Fibroblast of skin of right quadriceps (primary cell): ENCODE measurements around the gene AARS1.
"Not testable (repeated sequence)": the region's sequence is repeated elsewhere in the genome, so short reads cannot be mapped to it uniquely, and the experiment has no call there.

Source experiments
- DNase-seq: peaks from one replicate; pipeline ENCODE4 v3.0.0-alpha.2; 2013

AARS1 gene

DNA sequence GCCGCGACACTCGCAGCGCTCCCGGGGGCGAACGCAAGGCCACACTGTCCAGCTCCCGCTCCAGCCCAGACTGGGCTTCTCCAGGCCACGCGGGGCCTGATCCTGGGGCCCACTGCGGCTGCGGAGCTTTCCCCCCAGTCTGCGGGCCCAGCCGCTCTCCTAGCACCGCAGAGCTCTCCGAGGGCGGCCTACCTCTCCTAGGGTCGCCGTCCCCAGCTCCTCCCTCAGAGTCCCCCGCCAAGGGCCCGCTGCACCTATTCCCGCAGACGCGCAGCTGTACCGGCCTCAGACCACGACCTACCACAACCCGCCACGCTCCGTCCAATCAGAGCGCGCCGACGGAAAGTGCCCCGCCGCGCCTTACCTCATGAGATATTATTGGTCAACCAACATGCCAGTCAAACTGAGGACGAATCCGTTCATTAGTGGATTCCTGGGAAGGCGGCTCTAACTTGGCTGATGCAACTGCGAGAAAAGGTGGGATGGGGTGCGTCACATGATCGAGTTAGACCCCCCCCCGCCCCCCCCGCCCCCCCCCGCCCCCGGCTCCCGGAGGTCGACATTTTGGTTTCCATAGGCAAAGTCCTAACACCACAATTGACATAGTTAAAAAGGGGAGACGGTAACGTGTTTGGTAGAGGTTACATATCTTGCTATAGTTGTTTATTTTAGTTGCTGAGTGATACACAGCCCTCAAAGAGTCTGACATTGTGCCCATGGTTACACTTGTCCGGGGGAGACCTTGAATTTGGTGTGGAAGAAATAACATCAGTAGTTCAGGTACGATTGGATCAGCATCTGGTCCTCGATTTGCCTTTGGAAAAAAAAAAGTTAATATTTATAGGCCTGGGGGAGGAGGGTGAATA lies at the start of gene AARS1:
Gene AARS1 (minus strand): TSS at position 278 of the 866 bp plus-strand sequence. CDS start 6,743 bp downstream, outside the sequence.
- peak; percentile 100 for DNase-seq

DNA sequence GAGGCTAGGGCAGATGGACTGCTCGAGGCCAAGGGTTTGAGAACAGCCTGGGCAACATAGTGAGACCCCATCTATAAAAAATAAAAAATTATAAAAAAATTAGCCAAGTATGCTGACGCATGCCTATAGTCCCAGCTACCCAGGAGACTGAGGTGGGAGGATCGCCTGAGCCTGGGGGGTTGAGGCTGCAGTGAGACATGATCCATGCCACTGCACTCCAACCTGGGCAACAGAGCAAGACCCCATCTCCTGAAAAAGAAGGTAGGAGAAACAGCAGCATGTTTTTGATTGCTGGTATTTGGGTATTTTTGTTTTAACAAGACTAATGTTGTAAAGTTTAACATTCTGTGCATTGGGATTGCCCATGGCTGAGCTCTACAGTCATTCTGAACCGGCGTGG lies 48.5 kb upstream of the AARS1 start:
- no peak for DNase-seq

DNA sequence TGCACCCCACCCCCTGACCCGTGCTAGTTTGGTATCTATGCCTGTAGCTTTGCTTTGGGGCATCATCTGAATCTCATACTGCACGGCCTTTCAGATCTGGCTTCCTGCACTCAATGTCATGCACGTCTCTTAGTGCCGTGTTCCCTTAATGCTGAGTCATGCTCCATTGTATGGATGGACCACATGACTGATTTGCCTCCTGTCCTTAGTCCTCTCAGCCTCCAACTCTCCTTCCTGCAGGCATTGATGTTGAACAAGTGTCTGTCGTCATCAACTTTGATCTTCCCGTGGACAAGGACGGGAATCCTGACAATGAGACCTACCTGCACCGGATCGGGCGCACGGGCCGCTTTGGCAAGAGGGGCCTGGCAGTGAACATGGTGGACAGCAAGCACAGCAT lies 43.4 kb upstream of the AARS1 start:
- DNase-seq = not testable (repeated sequence)

DNA sequence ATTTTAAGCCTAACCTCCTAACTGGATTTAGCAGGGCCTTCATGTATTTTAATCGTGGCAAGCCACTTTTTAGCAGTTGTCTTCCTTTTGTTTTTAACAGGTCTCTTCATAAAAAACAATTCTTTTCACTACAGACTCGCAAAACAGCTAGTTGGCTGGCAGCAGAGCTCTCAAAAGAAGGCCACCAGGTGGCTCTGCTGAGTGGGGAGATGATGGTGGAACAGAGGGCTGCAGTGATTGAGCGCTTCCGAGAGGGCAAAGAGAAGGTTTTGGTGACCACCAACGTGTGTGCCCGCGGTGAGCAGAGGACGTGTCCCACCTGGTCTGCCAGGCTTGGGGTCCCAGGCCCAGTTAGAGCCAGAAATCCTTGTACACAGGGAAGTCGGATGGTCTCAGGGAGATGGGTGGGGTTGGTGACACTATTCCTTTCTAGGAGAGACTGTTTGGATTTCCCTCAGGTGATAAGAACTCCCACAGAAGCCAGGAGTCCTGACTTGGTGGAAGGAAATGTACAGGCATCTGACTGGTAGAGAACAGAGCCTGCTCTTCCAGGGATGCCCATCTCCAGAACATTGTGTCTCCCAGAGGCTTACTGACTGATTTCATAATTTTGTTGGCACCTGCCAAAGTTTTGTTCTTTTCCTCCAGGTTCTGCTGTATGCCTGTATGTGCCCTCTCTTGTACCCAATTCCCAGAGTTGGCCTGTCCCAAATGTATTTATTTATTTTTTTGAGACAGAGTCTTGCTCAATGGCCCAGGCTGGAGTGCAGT lies 42.5 kb upstream of the AARS1 start:
- no peak for DNase-seq

DNA sequence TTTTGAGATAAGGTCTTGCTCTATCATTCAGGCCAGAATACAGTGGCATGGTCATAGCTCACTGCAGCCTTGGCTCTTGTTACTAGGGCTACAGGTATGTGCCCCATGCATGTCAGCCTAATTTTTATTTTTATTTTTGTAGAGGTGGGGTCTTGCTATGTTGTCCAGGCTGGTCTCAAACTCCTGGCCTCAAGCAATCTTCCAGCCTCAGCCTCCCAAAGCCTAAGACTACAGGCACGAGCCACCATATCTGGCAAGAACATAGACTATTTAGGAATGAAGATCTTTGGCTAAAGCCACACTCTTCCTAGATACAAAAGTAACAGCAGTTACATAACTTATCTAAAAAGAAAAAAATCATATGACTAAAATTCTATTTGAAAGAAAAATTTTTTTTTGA lies 41.8 kb upstream of the AARS1 start:
- DNase-seq = no peak

DNA sequence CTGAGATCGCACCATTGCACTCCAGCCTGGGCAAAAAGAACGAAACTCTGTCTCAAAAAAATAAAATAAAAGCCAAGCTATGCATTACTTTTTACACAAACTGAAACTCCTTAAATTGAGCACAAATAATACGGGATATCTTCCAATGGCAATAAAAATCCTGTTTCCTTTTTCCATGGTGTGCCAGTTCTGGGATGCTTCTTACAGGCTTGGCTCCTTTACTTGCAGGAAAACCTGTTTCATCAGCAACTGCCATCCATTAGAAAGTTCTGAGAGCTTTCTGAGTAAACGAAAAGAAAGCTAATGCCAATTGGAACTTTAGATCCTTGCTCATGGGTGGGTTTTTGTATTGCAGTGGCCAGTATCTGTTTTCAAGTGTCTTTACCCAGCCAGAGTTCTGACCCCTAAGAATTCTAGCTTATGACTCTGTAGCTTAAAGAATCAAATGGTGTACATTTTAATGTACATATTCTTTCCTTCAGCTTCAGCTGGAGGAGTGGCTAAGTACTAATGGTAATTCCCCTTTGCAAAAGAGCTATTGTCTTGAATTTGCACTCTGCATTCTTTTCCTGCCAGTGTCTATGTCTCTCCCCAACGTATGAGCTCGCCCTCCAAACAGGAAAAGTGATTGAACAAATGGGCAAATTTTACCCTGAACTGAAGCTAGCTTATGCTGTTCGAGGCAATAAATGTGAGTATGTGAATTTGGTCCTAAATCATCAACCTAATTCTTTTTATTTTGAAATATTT lies 35.9 kb upstream of the AARS1 start:
- no peak for DNase-seq

DNA sequence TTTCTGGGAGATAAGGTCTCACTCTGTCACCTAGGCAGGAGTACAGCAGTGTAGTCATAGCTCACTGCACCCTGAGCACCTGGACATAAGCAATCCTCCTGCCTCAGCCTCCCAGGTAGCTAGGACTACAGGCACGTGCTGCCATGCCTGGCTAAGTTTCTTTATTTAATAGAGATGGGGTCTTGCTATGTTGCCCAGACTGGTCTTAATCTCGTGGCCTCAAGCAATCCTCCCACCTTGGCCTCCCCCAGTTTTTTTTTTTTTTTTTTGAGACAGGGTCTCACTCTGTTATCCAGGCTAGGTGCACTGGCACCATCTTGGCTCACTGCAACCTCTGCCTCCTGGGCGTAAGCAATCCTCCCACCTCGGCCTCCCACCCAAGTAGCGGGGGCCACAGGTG lies 30.8 kb upstream of the AARS1 start:
- no peak for DNase-seq

DNA sequence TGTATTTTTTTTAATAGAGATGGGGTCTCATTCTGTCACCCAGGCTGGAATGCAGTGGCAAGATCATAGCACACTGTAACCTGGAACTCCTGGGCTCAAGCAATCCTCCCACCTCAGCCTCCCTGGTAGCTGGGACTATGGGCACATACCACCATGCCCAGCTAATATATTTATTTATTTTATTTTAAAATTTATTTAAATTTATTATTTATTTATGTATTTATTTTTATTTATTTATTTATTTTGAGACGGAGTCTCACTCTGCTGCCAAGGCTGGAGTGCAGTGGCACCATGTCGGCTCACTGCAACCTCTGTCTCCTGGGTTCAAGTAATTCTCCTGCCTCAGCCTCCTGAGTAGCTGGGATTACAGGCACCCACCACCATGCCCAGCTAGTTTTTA lies 18.4 kb upstream of the AARS1 start:
- DNase-seq = not testable (repeated sequence)

DNA sequence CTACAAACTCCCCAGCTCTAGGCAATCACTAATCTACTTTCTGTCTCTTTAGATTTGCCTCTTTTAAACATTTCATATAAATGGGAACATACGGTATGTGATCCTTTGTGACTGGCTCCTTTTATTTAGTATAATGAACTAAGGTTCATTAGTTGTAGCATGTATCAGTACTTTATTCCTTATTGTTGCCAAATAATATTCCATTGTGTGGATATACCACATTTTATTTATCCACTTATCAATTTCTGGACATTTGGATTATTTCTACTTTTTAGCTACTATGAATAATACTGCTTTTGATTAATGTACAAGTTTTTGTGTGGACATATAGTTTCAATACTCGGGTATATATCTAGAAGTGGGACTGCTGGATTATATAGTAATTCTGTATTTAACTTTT lies 17.6 kb upstream of the AARS1 start:
- no peak for DNase-seq

DNA sequence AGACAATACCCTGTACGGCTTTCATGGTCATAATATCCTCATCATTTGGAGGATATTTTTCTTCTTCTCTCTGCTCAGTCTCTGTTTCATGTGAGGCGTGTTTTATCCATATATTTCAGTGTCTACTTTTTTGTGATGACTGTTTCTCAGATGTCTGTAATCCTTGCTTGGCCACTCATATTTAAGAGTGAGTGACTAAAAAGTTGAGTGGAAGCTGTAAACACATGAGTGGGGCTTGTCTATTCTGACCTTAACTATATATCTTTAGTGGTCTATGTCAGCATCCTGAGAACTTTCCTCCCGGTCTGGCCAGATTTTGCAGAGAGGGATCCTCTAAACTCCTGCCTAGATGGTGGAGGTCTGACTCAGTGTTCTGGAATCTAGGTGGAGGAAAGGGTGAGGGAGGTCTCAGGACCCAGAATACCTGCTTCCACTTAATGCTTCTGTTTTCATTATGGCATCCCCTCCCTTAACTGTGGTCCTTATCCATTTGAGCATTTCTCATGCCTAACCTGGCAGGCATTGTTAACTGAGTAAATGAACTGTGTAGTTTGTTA lies 15.7 kb upstream of the AARS1 start:
- no peak for DNase-seq

DNA sequence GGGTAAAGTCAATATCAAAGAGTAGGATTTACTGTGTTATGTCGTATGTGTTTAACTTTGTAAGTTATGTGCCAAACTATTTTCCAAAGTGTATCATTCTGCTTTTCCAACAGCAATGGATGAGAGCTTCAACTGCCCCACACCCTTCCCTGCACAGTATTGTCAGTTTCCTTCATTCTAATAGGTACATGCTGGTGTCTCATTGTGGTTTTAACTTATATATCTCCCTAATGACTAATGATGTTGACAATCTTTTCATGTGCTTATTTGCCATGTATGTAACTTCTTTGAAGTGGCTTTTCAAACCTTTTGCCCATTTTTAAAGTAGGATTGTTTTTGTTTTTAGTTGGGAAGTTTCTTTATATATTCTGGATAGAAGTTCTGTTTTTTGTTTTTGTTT lies 13.4 kb upstream of the AARS1 start:
- no peak for DNase-seq

DNA sequence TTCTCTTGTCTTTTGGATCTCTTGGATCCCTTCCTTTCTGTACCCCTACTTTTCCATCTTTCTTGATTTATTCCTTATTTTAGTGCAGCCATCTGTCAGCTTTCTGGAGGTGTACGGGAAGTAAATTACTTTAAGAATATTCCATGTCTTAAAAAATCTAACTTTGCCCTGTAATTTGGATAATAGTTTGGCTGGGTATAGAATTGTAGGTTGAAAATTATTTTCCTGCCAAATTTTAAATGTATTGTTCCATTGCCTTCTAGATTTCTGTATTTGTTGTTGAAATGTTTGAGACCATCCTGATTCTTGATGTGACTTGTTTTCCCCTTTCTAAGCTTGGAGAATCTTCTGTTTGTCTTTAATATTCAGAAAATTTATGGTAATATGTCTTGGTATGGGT lies 11.8 kb upstream of the AARS1 start:
- DNase-seq = no peak

DNA sequence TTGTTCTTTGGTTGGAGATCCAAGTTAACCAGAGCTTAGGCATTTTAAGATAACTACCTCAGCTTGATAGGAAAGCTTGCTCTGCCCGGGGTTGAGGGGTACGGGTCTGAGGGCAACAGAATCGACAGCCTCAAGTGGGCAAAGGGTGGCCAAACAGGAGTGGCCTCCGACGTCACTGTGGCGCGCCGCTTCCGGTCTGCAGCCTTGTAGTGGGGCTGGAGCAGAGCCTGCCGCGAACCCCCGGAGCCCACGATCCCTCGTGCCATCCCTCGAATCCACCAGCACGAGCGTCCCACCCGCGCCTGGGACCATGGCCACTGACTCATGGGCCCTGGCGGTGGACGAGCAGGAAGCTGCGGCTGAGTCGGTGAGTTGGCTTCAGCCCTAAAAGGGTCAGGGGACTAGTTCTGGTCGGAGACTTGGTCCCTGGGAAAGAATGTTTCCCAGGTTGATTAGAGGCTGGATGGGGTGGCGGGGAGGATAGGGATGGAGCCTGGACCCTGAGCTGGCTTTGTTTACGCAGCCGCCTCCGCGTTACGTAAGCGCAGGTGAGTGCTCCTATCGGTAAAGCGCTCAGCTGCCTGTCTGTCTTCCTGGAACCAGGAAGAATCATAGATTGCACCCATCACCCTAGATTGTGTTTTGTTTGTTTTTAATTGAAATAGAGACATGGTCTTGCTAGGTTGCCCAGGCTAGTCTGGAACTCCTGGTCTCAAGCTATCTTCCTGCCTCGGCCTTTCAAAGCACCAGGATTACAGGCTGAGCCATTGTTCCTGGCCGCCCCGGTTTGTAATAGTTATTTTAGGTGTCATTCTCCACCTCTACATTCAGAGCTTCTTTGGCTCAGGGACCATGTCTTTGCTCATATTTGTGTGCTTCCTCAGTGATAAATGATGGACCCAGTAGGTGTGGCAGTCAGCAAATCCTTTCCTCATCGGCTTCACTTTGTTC lies 10.0 kb upstream of the AARS1 start, which contains the start of gene DDX19B:
Gene DDX19B (plus strand): TSS at position 199 of the 951 bp plus-strand sequence. CDS start 112 bp downstream, at position 311.
- peak; percentile 60 for DNase-seq

DNA sequence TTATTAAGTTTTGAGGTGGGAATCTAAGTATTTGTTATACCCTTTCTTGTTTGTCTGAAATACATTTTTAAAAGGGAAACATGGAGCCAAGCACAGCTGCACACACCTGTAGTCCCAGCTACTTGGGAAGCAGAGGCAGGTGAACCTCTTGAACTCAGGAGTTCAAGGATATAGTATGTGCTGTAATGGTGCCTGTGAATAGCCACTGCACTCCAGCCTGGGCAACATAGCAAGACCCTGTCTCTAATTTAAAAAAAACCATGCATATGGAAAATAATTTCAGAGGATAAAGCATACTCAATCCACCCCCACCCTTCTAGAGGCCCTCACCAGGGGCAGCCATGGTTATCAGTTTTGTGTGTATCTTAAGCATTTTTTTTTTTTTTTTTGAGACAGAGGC lies 6.3 kb upstream of the AARS1 start:
- DNase-seq = no peak

DNA sequence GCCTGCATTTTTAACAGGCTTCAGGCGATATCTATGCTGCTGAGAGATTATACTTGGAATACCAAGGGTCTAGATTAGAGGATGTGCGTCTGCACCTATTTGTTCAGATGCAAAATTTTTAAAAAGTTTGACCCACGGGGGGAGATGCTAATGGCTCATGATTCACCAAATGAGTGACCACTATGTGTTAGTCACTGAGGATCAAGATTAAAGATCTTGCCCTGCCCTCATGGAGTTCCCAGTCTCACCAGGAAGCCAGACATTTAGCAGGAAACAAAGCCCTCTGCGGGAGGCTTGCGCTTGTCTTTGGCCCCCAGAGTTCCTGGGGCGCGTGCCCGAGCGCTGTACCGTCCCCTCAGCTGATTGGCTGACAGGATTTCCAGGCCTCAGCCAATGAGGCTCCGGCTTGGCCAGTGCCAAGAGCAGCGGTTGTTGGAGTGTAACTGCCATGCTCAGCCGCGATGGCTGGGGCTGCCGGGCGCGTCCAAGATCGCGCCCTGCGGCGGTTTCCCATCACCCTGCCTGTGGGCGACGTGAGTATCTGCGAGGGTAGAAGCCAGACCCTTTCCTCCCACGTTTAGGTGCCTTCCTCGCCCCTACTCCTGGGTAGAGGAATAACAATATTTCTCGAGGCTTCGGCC lies 5.2 kb upstream of the AARS1 start:
- no peak for DNase-seq

DNA sequence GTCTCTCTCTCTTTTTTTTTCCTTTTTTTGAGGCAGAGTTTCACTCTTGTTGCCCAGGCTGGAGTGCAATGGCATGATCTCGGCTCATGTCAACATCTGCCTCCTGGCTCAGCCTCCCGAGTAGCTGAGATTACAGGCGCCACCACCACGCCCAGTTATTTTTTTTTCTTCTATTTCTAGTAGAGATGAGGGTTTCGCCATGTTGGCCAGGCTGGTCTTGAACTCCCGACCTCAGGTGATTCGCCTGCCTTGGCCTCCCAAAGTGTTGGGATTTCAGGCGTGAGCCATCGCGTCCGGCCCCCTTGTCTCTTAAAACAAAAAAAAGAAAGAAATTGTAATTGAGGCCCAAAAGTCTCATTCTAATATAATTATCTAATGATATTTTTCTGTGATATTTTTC lies 2.8 kb upstream of the AARS1 start:
- not testable (repeated sequence) for DNase-seq

DNA sequence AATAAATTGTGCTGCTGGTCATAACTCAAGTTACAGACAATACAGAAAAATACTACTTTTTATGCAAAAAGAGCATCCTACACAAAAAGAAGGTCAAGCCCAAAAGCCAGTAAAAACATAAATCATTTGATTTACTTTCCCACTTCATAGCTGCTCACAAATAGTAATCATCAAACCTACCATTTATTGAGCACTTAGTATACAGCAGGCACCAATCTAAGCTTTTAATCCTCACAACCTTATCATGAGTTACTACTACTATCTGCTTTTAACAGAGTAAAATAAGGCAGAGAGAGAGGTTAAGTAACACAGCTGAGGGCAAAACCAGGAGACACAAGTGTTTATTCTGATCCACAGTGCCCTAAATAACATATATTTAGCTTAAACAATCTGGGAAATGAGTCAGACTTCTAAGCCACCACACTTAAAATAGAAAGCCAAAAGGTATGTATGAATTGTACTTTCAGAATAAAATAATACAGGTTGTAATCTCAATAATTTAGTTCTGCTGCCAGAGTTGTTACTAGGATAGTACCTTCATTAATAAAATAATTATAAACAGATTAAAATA lies 1.7 kb upstream of the AARS1 start:
- peak; percentile 19 for DNase-seq

DNA sequence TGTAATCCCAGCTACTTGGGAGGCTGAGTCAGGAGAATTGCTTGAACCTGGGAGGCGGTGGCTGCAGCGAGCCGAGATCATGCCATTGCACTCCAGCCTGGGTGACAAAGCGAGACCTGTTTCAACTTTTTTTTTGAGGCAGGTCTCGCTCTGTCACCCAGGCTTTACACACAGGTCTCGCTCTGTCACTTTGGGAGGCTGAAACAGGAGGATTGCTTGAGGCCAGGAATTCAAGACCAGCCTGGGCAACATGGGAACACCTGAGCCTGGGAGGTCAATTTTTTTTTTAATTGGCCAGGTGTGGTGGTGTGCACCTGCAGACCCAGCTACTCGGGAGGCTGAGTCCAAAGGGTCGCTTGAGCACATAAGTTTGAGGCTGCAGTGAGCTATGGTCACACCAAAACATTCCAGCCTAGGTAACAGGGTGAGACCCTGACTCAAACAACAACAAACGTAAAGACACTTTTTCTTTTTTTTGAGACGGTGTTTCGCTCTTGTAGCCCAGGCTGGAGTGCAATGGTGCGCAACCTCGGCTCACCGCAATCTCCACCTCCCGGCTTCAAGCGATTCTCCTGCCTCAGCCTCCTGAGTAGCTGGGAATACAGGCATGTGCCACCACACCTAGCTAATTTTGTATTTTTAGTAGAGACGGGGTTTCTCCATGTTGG lies 1.9 kb downstream of the AARS1 start:
- not testable (repeated sequence) for DNase-seq

DNA sequence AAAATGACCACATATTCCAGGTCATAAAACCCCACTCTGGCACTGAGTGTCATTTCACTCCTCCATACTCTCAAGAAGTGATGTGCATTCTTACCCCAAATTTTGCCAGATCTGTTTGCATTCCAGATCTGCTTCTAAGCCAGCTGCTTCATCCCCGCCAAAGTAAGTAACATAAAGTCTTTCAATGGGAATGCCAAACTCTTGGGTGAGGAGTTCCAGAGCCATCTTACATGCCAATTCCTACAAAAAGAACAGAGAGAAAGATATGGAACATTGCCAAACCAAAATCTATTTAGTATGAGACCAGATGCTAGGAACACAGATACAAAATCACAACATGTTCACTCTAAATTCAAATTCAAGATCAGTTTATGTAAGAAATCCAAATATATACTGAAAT lies 12.9 kb downstream of the AARS1 start:
- DNase-seq = no peak

DNA sequence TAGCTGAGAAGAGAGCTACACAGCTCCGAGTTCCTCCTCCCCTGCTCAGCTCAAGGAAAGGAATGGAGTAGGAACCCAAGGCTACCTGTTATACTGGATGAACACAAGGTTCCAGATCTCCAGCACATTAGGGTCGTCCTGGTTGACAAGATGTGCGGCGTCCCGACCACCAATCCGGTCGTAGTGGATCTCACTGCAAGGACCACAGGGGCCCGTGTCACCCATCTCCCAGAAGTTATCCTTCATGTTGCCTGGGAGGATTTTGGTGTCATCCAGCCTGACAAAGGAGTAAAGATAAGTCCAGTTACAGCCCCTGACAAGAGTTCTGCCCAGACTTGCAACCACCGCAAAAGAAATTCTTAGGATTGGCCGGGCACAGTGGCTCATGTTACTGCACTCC lies 17.6 kb downstream of the AARS1 start:
- DNase-seq = no peak
